SK-N-SH treated with all-trans-retinoic acid at 6 μM for 48 hours (cell line): ENCODE data around the gene ELFN2.

Experiments
- ARNTL ChIP-seq: fragments of 450-650 bp; formaldehyde crosslinking; IDR thresholded peaks from 2 replicates; pipeline ENCODE4 v1.5.0; 2020; ENCODE audit warnings: low read depth, mild to moderate bottlenecking, moderate library complexity, borderline replicate concordance
- CSDC2 ChIP-seq: fragments of 250-450 bp; sonication (Bioruptor Pico); IDR thresholded peaks from 2 replicates; pipeline ENCODE4 v1.5.0; 2020; ENCODE audit warnings: mild to moderate bottlenecking, moderate library complexity
- ESRRG ChIP-seq: fragments of 250-450 bp; sonication (Bioruptor Pico); IDR thresholded peaks from 2 replicates; pipeline ENCODE4 v1.6.1; 2021; ENCODE audit warnings: mild to moderate bottlenecking
- GLIS3 ChIP-seq: fragments of 250-450 bp; sonication (Bioruptor Pico); IDR thresholded peaks from 2 replicates; pipeline ENCODE4 v1.5.0; 2020; ENCODE audit warnings: mild to moderate bottlenecking, moderate library complexity
- ISL1 ChIP-seq: fragments of 250-450 bp; sonication (Bioruptor Pico); IDR thresholded peaks from 2 replicates; pipeline ENCODE4 v2.1.2; 2022; ENCODE audit warnings: mild to moderate bottlenecking, moderate library complexity
- RARB ChIP-seq: fragments of 250-450 bp; sonication (Bioruptor Pico); IDR thresholded peaks from 2 replicates; pipeline ENCODE4 v1.8.0; 2021; ENCODE audit warnings: mild to moderate bottlenecking, moderate library complexity
- TOX ChIP-seq: fragments of 250-450 bp; sonication (Bioruptor Pico); IDR thresholded peaks from 2 replicates; pipeline ENCODE4 v1.8.0; 2021; ENCODE audit warnings: mild to moderate bottlenecking, moderate library complexity, borderline replicate concordance
- ZFP3 ChIP-seq: fragments of 250-450 bp; sonication (Bioruptor Pico); IDR thresholded peaks from 2 replicates; pipeline ENCODE4 v1.5.0; 2020; ENCODE audit warnings: mild to moderate bottlenecking, moderate library complexity
- ZFP30 ChIP-seq: fragments of 450-650 bp; formaldehyde crosslinking; IDR thresholded peaks from 2 replicates; pipeline ENCODE4 v1.5.0; 2022; ENCODE audit warnings: mild to moderate bottlenecking, moderate library complexity
- ZNF565 ChIP-seq: fragments of 450-650 bp; formaldehyde crosslinking; conservative IDR thresholded peaks from 2 replicates; pipeline ENCODE4 v1.5.0; 2020; ENCODE audit warnings: low read depth, mild to moderate bottlenecking, moderate library complexity
- TF ChIP-seq, protein P1 (sequence below): fragments of 250-450 bp; sonication (Bioruptor Pico); IDR thresholded peaks from 2 replicates; pipeline ENCODE4 v1.8.0; 2021; ENCODE audit warnings: low read depth, mild to moderate bottlenecking, moderate library complexity, borderline replicate concordance
- TF ChIP-seq, protein P2 (sequence below): fragments of 250-450 bp; sonication (Bioruptor Pico); IDR thresholded peaks from 2 replicates; pipeline ENCODE4 v1.8.0; 2020; ENCODE audit warnings: mild to moderate bottlenecking, moderate library complexity, borderline replicate concordance
- TF ChIP-seq, protein P3 (sequence below): fragments of 250-450 bp; sonication (Bioruptor Pico); IDR thresholded peaks from 2 replicates; pipeline ENCODE4 v1.5.1; 2020; ENCODE audit warnings: low read depth, mild to moderate bottlenecking, moderate library complexity

DNA sequence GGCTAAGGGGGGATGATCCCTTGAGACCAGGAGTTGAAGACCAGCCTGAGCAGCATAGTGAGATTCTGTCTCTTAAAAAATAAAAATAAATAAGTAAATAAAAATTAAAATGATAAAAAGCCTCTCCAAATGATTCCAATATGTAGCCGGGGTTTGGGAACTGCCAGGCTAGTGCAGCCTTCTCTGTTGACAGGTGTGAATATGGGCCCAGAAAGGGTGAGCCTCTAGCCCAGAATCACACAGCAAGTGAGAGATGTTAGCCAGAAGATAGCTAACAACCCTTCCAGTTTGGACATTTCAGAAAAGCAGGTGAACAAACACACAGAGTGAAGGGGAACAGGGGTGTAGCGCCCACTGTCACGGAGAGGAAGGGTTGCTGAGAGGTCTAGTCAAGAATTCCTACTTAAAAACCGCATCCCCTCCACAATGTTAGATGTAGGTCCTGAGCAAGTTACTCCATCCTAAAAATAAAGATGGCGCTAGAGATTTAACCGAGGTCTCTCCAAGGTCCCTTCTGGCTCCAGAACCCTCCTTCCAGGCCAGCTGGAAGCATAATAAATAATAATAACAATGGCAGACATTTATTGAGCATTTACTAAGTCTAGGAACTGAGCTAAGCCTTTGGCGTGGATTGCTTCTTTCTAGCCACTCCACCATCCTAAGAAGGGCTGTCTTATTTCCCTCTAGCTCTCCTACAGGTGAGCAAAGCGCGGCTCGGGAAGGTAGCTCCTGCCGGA, 93.4 kb downstream of the ELFN2 start:
- TF ChIP-seq, protein P1, sequence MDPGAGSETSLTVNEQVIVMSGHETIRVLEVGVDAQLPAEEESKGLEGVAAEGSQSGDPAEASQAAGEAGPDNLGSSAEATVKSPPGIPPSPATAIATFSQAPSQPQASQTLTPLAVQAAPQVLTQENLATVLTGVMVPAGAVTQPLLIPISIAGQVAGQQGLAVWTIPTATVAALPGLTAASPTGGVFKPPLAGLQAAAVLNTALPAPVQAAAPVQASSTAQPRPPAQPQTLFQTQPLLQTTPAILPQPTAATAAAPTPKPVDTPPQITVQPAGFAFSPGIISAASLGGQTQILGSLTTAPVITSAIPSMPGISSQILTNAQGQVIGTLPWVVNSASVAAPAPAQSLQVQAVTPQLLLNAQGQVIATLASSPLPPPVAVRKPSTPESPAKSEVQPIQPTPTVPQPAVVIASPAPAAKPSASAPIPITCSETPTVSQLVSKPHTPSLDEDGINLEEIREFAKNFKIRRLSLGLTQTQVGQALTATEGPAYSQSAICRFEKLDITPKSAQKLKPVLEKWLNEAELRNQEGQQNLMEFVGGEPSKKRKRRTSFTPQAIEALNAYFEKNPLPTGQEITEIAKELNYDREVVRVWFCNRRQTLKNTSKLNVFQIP (CRISPR knock-in tag): no peak
- TF ChIP-seq CSDC2 (CRISPR knock-in tag) (no peak), ZFP30 (CRISPR knock-in tag) (no peak), TOX (no peak), ZFP3 (CRISPR knock-in tag) (no peak), ESRRG (CRISPR knock-in tag) (no peak), ARNTL (no peak), ISL1 (CRISPR knock-in tag) (no peak), RARB (no peak), GLIS3 (CRISPR knock-in tag) (no peak), ZNF565 (CRISPR knock-in tag) (no peak)
- TF ChIP-seq, protein P2, sequence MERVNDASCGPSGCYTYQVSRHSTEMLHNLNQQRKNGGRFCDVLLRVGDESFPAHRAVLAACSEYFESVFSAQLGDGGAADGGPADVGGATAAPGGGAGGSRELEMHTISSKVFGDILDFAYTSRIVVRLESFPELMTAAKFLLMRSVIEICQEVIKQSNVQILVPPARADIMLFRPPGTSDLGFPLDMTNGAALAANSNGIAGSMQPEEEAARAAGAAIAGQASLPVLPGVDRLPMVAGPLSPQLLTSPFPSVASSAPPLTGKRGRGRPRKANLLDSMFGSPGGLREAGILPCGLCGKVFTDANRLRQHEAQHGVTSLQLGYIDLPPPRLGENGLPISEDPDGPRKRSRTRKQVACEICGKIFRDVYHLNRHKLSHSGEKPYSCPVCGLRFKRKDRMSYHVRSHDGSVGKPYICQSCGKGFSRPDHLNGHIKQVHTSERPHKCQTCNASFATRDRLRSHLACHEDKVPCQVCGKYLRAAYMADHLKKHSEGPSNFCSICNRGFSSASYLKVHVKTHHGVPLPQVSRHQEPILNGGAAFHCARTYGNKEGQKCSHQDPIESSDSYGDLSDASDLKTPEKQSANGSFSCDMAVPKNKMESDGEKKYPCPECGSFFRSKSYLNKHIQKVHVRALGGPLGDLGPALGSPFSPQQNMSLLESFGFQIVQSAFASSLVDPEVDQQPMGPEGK (CRISPR knock-in tag): no peak
- TF ChIP-seq, protein P3, sequence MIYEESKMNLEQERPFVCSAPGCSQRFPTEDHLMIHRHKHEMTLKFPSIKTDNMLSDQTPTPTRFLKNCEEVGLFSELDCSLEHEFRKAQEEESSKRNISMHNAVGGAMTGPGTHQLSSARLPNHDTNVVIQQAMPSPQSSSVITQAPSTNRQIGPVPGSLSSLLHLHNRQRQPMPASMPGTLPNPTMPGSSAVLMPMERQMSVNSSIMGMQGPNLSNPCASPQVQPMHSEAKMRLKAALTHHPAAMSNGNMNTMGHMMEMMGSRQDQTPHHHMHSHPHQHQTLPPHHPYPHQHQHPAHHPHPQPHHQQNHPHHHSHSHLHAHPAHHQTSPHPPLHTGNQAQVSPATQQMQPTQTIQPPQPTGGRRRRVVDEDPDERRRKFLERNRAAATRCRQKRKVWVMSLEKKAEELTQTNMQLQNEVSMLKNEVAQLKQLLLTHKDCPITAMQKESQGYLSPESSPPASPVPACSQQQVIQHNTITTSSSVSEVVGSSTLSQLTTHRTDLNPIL (CRISPR knock-in tag): no peak
